SK-N-SH treated with all-trans-retinoic acid at 6 μM for 48 hours (cell line): ENCODE measurements around the gene LRRC8C.

Source experiments
- ATAC-seq: fragments of 200-7000 bp; cut with Tn5 transposase; 3 replicates; pipeline ENCODE4 v1.9.1; 2020; ENCODE audit warnings: mild to moderate bottlenecking, moderate library complexity
- ARNTL ChIP-seq: fragments of 450-650 bp; formaldehyde crosslinking; IDR thresholded peaks from 2 replicates; pipeline ENCODE4 v1.5.0; 2020; ENCODE audit warnings: low read depth, mild to moderate bottlenecking, moderate library complexity, borderline replicate concordance
- BACH2 ChIP-seq: fragments of 250-450 bp; sonication (Bioruptor Pico); IDR thresholded peaks from 2 replicates; pipeline ENCODE4 v1.9.0; 2021; ENCODE audit warnings: mild to moderate bottlenecking, borderline replicate concordance
- CSDC2 ChIP-seq: fragments of 250-450 bp; sonication (Bioruptor Pico); IDR thresholded peaks from 2 replicates; pipeline ENCODE4 v1.5.0; 2020; ENCODE audit warnings: mild to moderate bottlenecking, moderate library complexity
- ESRRG ChIP-seq: fragments of 250-450 bp; sonication (Bioruptor Pico); IDR thresholded peaks from 2 replicates; pipeline ENCODE4 v1.6.1; 2021; ENCODE audit warnings: mild to moderate bottlenecking
- GLIS3 ChIP-seq: fragments of 250-450 bp; sonication (Bioruptor Pico); IDR thresholded peaks from 2 replicates; pipeline ENCODE4 v1.5.0; 2020; ENCODE audit warnings: mild to moderate bottlenecking, moderate library complexity
- ISL1 ChIP-seq: fragments of 250-450 bp; sonication (Bioruptor Pico); IDR thresholded peaks from 2 replicates; pipeline ENCODE4 v2.1.2; 2022; ENCODE audit warnings: mild to moderate bottlenecking, moderate library complexity
- OSR1 ChIP-seq: fragments of 250-450 bp; sonication (Bioruptor Pico); IDR thresholded peaks from 2 replicates; pipeline ENCODE4 v1.8.0; 2022; ENCODE audit warnings: moderate library complexity, mild to moderate bottlenecking, inconsistent platforms
- POU6F1 ChIP-seq: fragments of 250-450 bp; sonication (Bioruptor Pico); IDR thresholded peaks from 2 replicates; pipeline ENCODE4 v1.8.0; 2021; ENCODE audit warnings: low read depth, mild to moderate bottlenecking, moderate library complexity, borderline replicate concordance
- PPARA ChIP-seq: fragments of 250-450 bp; sonication (Bioruptor Pico); IDR thresholded peaks from 2 replicates; pipeline ENCODE4 v1.5.0; 2020; ENCODE audit warnings: mild to moderate bottlenecking, borderline replicate concordance
- RARB ChIP-seq: fragments of 250-450 bp; sonication (Bioruptor Pico); IDR thresholded peaks from 2 replicates; pipeline ENCODE4 v1.8.0; 2021; ENCODE audit warnings: mild to moderate bottlenecking, moderate library complexity
- SNAI2 ChIP-seq: fragments of 250-450 bp; sonication (Bioruptor Pico); IDR thresholded peaks from 2 replicates; pipeline ENCODE4 v1.5.0; 2020; ENCODE audit warnings: mild to moderate bottlenecking, moderate library complexity
- TCF4 ChIP-seq: fragments of 250-450 bp; sonication (Bioruptor Pico); IDR thresholded peaks from 2 replicates; pipeline ENCODE4 v1.8.0; 2021; ENCODE audit warnings: mild to moderate bottlenecking, moderate library complexity, borderline replicate concordance
- TSHZ2 ChIP-seq: fragments of 250-450 bp; sonication (Bioruptor Pico); IDR thresholded peaks from 2 replicates; pipeline ENCODE4 v1.5.0; 2020; ENCODE audit warnings: mild to moderate bottlenecking, moderate library complexity
- ZC3H10 ChIP-seq: fragments of 250-450 bp; sonication (Bioruptor Pico); IDR thresholded peaks from 2 replicates; pipeline ENCODE4 v1.5.1; 2021; ENCODE audit warnings: mild to moderate bottlenecking, moderate library complexity
- ZFP3 ChIP-seq: fragments of 250-450 bp; sonication (Bioruptor Pico); IDR thresholded peaks from 2 replicates; pipeline ENCODE4 v1.5.0; 2020; ENCODE audit warnings: mild to moderate bottlenecking, moderate library complexity
- ZFP30 ChIP-seq: fragments of 450-650 bp; formaldehyde crosslinking; IDR thresholded peaks from 2 replicates; pipeline ENCODE4 v1.5.0; 2022; ENCODE audit warnings: mild to moderate bottlenecking, moderate library complexity
- ZNF565 ChIP-seq: fragments of 450-650 bp; formaldehyde crosslinking; conservative IDR thresholded peaks from 2 replicates; pipeline ENCODE4 v1.5.0; 2020; ENCODE audit warnings: low read depth, mild to moderate bottlenecking, moderate library complexity
- ZNF70 ChIP-seq: fragments of 450-650 bp; formaldehyde crosslinking; IDR thresholded peaks from 2 replicates; pipeline ENCODE4 v1.5.0; 2020; ENCODE audit warnings: mild to moderate bottlenecking, moderate library complexity
- ZNF8 ChIP-seq: fragments of 450-650 bp; formaldehyde crosslinking; IDR thresholded peaks from 2 replicates; pipeline ENCODE4 v1.5.0; 2020; ENCODE audit warnings: mild to moderate bottlenecking, moderate library complexity
- TF ChIP-seq, protein P1 (sequence below): fragments of 250-450 bp; sonication (Bioruptor Pico); IDR thresholded peaks from 2 replicates; pipeline ENCODE4 v1.5.1; 2020; ENCODE audit warnings: low read depth, mild to moderate bottlenecking, moderate library complexity
- TF ChIP-seq, protein P2 (sequence below): fragments of 250-450 bp; sonication (Bioruptor Pico); IDR thresholded peaks from 2 replicates; pipeline ENCODE4 v1.5.1; 2021; ENCODE audit warnings: mild to moderate bottlenecking, moderate library complexity
- TF ChIP-seq, protein P3 (sequence below): fragments of 250-450 bp; sonication (Bioruptor Pico); IDR thresholded peaks from 2 replicates; pipeline ENCODE4 v1.8.0; 2020; ENCODE audit warnings: mild to moderate bottlenecking, moderate library complexity, borderline replicate concordance

The LRRC8C gene

DNA sequence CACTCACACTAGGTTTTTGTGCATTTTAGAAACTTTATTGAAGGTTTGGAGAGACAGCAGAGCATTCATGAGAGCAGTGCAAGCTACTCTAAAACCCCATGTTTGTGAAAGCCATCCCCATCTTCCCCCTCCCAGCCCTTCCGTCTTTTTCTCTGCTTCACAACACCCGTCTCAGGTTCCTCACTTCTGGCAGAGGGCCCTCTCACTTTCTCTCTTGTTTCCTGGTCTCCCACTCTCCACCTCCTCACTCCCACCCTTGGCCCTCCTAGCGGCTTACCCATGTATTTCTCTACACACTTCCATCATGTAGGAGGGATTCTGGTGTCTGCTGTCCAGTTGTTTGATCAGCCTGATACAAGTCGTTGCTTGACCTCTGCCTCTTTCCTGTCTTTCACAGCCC lies 92.7 kb downstream of the LRRC8C start (continued):
- no peak for TF ChIP-seq TCF4 (CRISPR knock-in tag)
- TF ChIP-seq, all 23 proteins: peak for 0

- no peak for ATAC-seq
- no peak for TF ChIP-seq ZC3H10 (CRISPR knock-in tag)
- TF ChIP-seq ZNF8 = no peak
- no peak for TF ChIP-seq GLIS3 (CRISPR knock-in tag)
- no peak for TF ChIP-seq TCF4 (CRISPR knock-in tag)
- TF ChIP-seq ESRRG (CRISPR knock-in tag) = no peak
- no peak for TF ChIP-seq RARB (CRISPR knock-in tag)
- TF ChIP-seq, protein P1, sequence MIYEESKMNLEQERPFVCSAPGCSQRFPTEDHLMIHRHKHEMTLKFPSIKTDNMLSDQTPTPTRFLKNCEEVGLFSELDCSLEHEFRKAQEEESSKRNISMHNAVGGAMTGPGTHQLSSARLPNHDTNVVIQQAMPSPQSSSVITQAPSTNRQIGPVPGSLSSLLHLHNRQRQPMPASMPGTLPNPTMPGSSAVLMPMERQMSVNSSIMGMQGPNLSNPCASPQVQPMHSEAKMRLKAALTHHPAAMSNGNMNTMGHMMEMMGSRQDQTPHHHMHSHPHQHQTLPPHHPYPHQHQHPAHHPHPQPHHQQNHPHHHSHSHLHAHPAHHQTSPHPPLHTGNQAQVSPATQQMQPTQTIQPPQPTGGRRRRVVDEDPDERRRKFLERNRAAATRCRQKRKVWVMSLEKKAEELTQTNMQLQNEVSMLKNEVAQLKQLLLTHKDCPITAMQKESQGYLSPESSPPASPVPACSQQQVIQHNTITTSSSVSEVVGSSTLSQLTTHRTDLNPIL (CRISPR knock-in tag) = no peak
- TF ChIP-seq, protein P2, sequence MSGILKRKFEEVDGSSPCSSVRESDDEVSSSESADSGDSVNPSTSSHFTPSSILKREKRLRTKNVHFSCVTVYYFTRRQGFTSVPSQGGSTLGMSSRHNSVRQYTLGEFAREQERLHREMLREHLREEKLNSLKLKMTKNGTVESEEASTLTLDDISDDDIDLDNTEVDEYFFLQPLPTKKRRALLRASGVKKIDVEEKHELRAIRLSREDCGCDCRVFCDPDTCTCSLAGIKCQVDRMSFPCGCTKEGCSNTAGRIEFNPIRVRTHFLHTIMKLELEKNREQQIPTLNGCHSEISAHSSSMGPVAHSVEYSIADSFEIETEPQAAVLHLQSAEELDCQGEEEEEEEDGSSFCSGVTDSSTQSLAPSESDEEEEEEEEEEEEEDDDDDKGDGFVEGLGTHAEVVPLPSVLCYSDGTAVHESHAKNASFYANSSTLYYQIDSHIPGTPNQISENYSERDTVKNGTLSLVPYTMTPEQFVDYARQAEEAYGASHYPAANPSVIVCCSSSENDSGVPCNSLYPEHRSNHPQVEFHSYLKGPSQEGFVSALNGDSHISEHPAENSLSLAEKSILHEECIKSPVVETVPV (CRISPR knock-in tag) = no peak
- TF ChIP-seq ZNF70 (CRISPR knock-in tag) = no peak
- TF ChIP-seq, protein P3, sequence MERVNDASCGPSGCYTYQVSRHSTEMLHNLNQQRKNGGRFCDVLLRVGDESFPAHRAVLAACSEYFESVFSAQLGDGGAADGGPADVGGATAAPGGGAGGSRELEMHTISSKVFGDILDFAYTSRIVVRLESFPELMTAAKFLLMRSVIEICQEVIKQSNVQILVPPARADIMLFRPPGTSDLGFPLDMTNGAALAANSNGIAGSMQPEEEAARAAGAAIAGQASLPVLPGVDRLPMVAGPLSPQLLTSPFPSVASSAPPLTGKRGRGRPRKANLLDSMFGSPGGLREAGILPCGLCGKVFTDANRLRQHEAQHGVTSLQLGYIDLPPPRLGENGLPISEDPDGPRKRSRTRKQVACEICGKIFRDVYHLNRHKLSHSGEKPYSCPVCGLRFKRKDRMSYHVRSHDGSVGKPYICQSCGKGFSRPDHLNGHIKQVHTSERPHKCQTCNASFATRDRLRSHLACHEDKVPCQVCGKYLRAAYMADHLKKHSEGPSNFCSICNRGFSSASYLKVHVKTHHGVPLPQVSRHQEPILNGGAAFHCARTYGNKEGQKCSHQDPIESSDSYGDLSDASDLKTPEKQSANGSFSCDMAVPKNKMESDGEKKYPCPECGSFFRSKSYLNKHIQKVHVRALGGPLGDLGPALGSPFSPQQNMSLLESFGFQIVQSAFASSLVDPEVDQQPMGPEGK (CRISPR knock-in tag) = no peak
- TF ChIP-seq ISL1 = no peak
- no peak for TF ChIP-seq ZFP3 (CRISPR knock-in tag)
- TF ChIP-seq PPARA (CRISPR knock-in tag) = no peak
- no peak for TF ChIP-seq SNAI2 (CRISPR knock-in tag)
- no peak for TF ChIP-seq POU6F1 (CRISPR knock-in tag)
- TF ChIP-seq CSDC2 (CRISPR knock-in tag) = no peak
These were observed 94.8 kb downstream of the LRRC8C start for GRCh38 chr1:89727517-89728312.

DNA sequence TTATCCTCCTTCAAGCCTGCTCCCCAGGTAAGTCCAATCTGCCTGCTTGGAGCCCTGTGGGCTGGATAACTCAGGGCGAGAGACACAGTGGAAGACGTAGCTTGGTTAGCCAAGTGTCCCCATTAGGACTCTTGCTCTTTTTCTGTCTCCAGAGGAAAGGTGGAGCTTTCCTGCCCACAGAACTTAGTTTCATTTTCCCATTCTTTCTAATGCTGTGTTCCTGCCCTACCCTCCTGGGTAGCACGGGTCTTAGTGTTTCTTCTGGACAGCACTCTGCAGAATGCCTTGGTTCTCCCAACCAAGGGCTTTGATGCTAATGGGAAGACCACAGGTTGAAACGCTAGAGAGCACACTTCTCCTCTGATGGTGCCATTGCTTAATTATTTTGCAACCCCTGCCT lies 95.5 kb downstream of the LRRC8C start:
- no peak for ATAC-seq
- no peak for TF ChIP-seq GLIS3 (CRISPR knock-in tag)
- no peak for TF ChIP-seq ZFP30 (CRISPR knock-in tag)
- no peak for TF ChIP-seq ZNF565 (CRISPR knock-in tag)
- no peak for TF ChIP-seq ESRRG (CRISPR knock-in tag)
- TF ChIP-seq ZNF70 (CRISPR knock-in tag) = no peak
- TF ChIP-seq ARNTL (CRISPR knock-in tag) = no peak
- TF ChIP-seq RARB (CRISPR knock-in tag) = no peak
- TF ChIP-seq ZNF8 = no peak
- no peak for TF ChIP-seq ZC3H10 (CRISPR knock-in tag)
- TF ChIP-seq, protein P1 (CRISPR knock-in tag) = no peak
- TF ChIP-seq CSDC2 (CRISPR knock-in tag) = no peak
- TF ChIP-seq, protein P2 (CRISPR knock-in tag) = no peak
- TF ChIP-seq TCF4 (CRISPR knock-in tag) = no peak
- no peak for TF ChIP-seq SNAI2 (CRISPR knock-in tag)
- TF ChIP-seq PPARA (CRISPR knock-in tag) = no peak
- no peak for TF ChIP-seq OSR1
- TF ChIP-seq ZFP3 (CRISPR knock-in tag) = no peak
- TF ChIP-seq BACH2 (CRISPR knock-in tag) = no peak
- TF ChIP-seq, protein P3 (CRISPR knock-in tag) = no peak
- no peak for TF ChIP-seq TSHZ2 (CRISPR knock-in tag)
